Progenitor cell of endocrine pancreas (in vitro differentiated cells): Measurements from ENCODE around the gene TM9SF4. TPM values are rescaled to one million over a fixed set of nuclear protein-coding genes. Genes with fewer than 3 reads are reported as not detected.
A peak's percentile ranks its signal among the peaks of the same experiment; 100 is the strongest.

Experiments used
- DNase-seq: peaks from one replicate; pipeline ENCODE4 v3.0.0; 2021; ENCODE audit warnings: low spot score; ENCODE audit not compliant: unreplicated experiment
- H3K27ac Mint-ChIP-seq: 2 replicates; pipeline ENCODE4 v1.8.0; 2021; ENCODE audit warnings: mild to moderate bottlenecking, moderate library complexity, mixed read lengths
- H3K27me3 Mint-ChIP-seq: 2 replicates; pipeline ENCODE4 v1.8.0; 2021; ENCODE audit warnings: mixed read lengths
- H3K36me3 Mint-ChIP-seq: 2 replicates; pipeline ENCODE4 v1.8.0; 2022; ENCODE audit warnings: mixed read lengths; ENCODE audit not compliant: insufficient read depth
- H3K4me1 Mint-ChIP-seq: 2 replicates; pipeline ENCODE4 v1.8.0; 2021; ENCODE audit warnings: low read depth, mixed read lengths
- H3K4me3 Mint-ChIP-seq: 2 replicates; pipeline ENCODE4 v1.8.0; 2021; ENCODE audit warnings: low read depth, mild to moderate bottlenecking, moderate library complexity, mixed read lengths
- H3K9me3 Mint-ChIP-seq: 2 replicates; pipeline ENCODE4 v1.8.0; 2021; ENCODE audit warnings: low read depth, mixed read lengths
- CTCF ChIP-seq: fragments of 200-600 bp; sonication (generic); IDR thresholded peaks from one replicate; pipeline ENCODE4 v1.5.0; 2021; ENCODE audit warnings: antibody characterized with exemption, mild to moderate bottlenecking; ENCODE audit not compliant: unreplicated experiment
- total RNA-seq: library from RNA; stranded (reverse); gene quantifications from 2 replicates; pipeline ENCODE4 v1.2.1, GENCODE V29; 2021

Gene TM9SF4
- total RNA-seq, 1 donor from 2014 or later = 92.9 TPM

GRCh38 chr20:32079655-32080109, 29.8 kb upstream of the TM9SF4 start:
- Mint-ChIP-seq H3K9me3 (no peaks in the 10 kb centered on the region), H3K27ac (no peak overlapping the region), H3K27me3 (peaks cover 67% of the 10 kb centered on the region), H3K36me3 (no peaks in the 10 kb centered on the region), H3K4me1 (no peaks in the 10 kb centered on the region), H3K4me3 (no peak overlapping the region)
- no peak for DNase-seq
- TF ChIP-seq CTCF = no peak

GRCh38 chr20:32080783-32081182, 28.7 kb upstream of the TM9SF4 start:
- no peak for DNase-seq
- H3K27me3 Mint-ChIP-seq = peaks cover 63% of the 10 kb centered on the region
- no peak overlapping the region for H3K4me3 Mint-ChIP-seq
- no peak for TF ChIP-seq CTCF
- no peaks in the 10 kb centered on the region for H3K9me3 Mint-ChIP-seq
- H3K4me1 Mint-ChIP-seq = no peaks in the 10 kb centered on the region
- H3K36me3 Mint-ChIP-seq = no peaks in the 10 kb centered on the region
- peak overlapping the region; percentile 25 for H3K27ac Mint-ChIP-seq

GRCh38 chr20:32083469-32083868, 26.0 kb upstream of the TM9SF4 start:
- Mint-ChIP-seq H3K27me3 (peaks cover 46% of the 10 kb centered on the region), H3K36me3 (no peaks in the 10 kb centered on the region), H3K4me1 (no peaks in the 10 kb centered on the region), H3K9me3 (no peaks in the 10 kb centered on the region), H3K4me3 (no peak overlapping the region), H3K27ac (no peak overlapping the region)
- TF ChIP-seq CTCF = no peak
- DNase-seq = no peak

- Mint-ChIP-seq H3K4me1 (peaks cover 1% of the 10 kb centered on the region), H3K4me3 (no peak overlapping the region), H3K9me3 (no peaks in the 10 kb centered on the region), H3K27me3 (peaks cover 25% of the 10 kb centered on the region), H3K36me3 (no peaks in the 10 kb centered on the region), H3K27ac (no peak overlapping the region)
- no peak for DNase-seq
- TF ChIP-seq CTCF = no peak
These were observed 22.4 kb upstream of the TM9SF4 start for GRCh38 chr20:32087070-32087469.

GRCh38 chr20:32088759-32089158, 20.8 kb upstream of the TM9SF4 start:
- no peak overlapping the region for H3K4me3 Mint-ChIP-seq
- H3K27ac Mint-ChIP-seq = no peak overlapping the region
- no peaks in the 10 kb centered on the region for H3K9me3 Mint-ChIP-seq

More at GRCh38 chr20:32088759-32089158, 20.8 kb upstream of the TM9SF4 start:
- no peak for TF ChIP-seq CTCF
- H3K36me3 Mint-ChIP-seq = no peaks in the 10 kb centered on the region
- H3K27me3 Mint-ChIP-seq = peaks cover 29% of the 10 kb centered on the region
- no peak for DNase-seq
- H3K4me1 Mint-ChIP-seq = peaks cover 1% of the 10 kb centered on the region
